K562 (cell line): Measurements from ENCODE around the gene UBAP2. TPM values are rescaled to one million over a fixed set of nuclear protein-coding genes. Genes with fewer than 3 reads are reported as not detected.

ENCODE experiments used
- ATAC-seq: fragments of 200-7000 bp; cut with Tn5 transposase; 3 replicates; pipeline ENCODE4 v1.9.1; 2020; ENCODE audit warnings: moderate library complexity
- BruUV-seq: library from RNA; stranded (reverse); fragments of 400-500 nt; replicated peaks from 2 replicates; lab custom pipeline; 2021; lab: Mats Ljungman, UMichigan
- CTCF ChIA-PET: fragments of 300-600 bp; formaldehyde crosslinking; extraction: SDS; loops from one replicate; lab custom pipeline; 2021; ENCODE audit warnings: low intra/inter-chr PET ratio; lab: Yijun Ruan, JAX
- POLR2A ChIA-PET: fragments of 300-600, 350-650 bp; sonication (Branson Sonifier 250); formaldehyde crosslinking; extraction: SDS; loops from one replicate; lab custom pipeline; 2021; ENCODE audit warnings: antibody characterized with exemption, inconsistent platforms; lab: Yijun Ruan, JAX
- DNase-seq, 4 experiments: peaks; one replicate each; pipeline versions ENCODE4 v3.0.0 to v3.0.0-alpha.2; 2011 to 2018; ENCODE audit warnings: low spot score in 3 of 4, mixed read lengths in 3 of 4; ENCODE audit errors: extremely low read depth in 1 of 4
- FAIRE-seq: peaks from 2 replicates; lab custom pipeline; 2011; peaks lifted over from hg19 to GRCh38; lab: Jason Lieb, UNC
- H2AFZ ChIP-seq: 2 replicates; pipeline ENCODE4 v1.6.0; 2011; ENCODE audit warnings: low read depth, low read length, control low read depth, inconsistent platforms
- H3K27ac ChIP-seq: fragments of 200-600 bp; 3 replicates; pipeline ENCODE4 v1.8.0; 2011; ENCODE audit warnings: low read depth, mild to moderate bottlenecking, control low read depth, inconsistent platforms, low read length, moderate library complexity, mixed read lengths; ENCODE audit errors: extremely low read depth
- H3K27me3 ChIP-seq, 2 experiments: fragments of 300-600 bp in 1 of 2; 2 replicates in 1 of 2; 3 replicates in 1 of 2; pipeline versions ENCODE4 v1.6.0 to v1.8.0; 2011; ENCODE audit warnings: inconsistent platforms in 2 of 2, low read length in 2 of 2, mild to moderate bottlenecking in 1 of 2, mixed read lengths in 1 of 2, moderate library complexity in 1 of 2; ENCODE audit not compliant: control insufficient read depth in 2 of 2, insufficient read depth in 2 of 2
- H3K36me3 ChIP-seq: fragments of 300-600 bp; 3 replicates; pipeline ENCODE4 v1.8.0; 2011; ENCODE audit warnings: mild to moderate bottlenecking, low read length, inconsistent platforms; ENCODE audit not compliant: control insufficient read depth, insufficient read depth
- H3K4me1 ChIP-seq, 2 experiments: fragments of 200-600 bp in 1 of 2; replicated peaks in 1 of 2; 2 replicates in 1 of 2; 3 replicates in 1 of 2; pipeline versions ENCODE4 v1.5.1 to v1.8.0; 2011; ENCODE audit warnings: inconsistent platforms in 2 of 2, low read length in 2 of 2, mild to moderate bottlenecking in 1 of 2, mixed read lengths in 1 of 2, moderate library complexity in 1 of 2; ENCODE audit not compliant: control insufficient read depth in 2 of 2, insufficient read depth in 2 of 2
- H3K4me2 ChIP-seq: 2 replicates; pipeline ENCODE4 v1.6.1; 2011; ENCODE audit warnings: low read length, control low read depth, inconsistent platforms, mixed read lengths; ENCODE audit not compliant: insufficient read depth
- H3K4me3 ChIP-seq: fragments of 200-600 bp; sonication (generic), shearing (Covaris generic); 2 replicates; pipeline ENCODE4 v1.5.1; 2016; ENCODE audit warnings: control low read depth, inconsistent platforms
- H3K79me2 ChIP-seq: fragments of 200-600 bp; 3 replicates; pipeline ENCODE4 v1.8.0; 2011; ENCODE audit warnings: low read length, inconsistent platforms; ENCODE audit not compliant: control insufficient read depth, insufficient read depth
- H3K9ac ChIP-seq, 2 experiments: 2 replicates each; pipeline versions ENCODE4 v1.6.0 to v1.6.1; 2011; ENCODE audit warnings: low read depth in 2 of 2, low read length in 2 of 2, control low read depth in 1 of 2, inconsistent platforms in 1 of 2, mild to moderate bottlenecking in 1 of 2, mixed read lengths in 1 of 2; ENCODE audit not compliant: insufficient read depth in 1 of 2
- H3K9me1 ChIP-seq: one replicate; pipeline ENCODE4 v1.6.0; 2011; ENCODE audit warnings: inconsistent platforms, mild to moderate bottlenecking, low read length, moderate library complexity; ENCODE audit not compliant: control insufficient read depth, insufficient read depth
- H3K9me3 ChIP-seq: replicated peaks from 2 replicates; pipeline ENCODE4 v1.5.1; 2011; ENCODE audit warnings: low read depth, low read length, inconsistent platforms; ENCODE audit not compliant: control insufficient read depth, insufficient read depth
- H4K20me1 ChIP-seq: replicated peaks from 2 replicates; pipeline ENCODE4 v1.6.1; 2011; ENCODE audit warnings: low read length, inconsistent platforms, mixed read lengths; ENCODE audit not compliant: control insufficient read depth, insufficient read depth
- BRF1 ChIP-seq: IDR thresholded peaks from 3 replicates; pipeline ENCODE4 v1.6.1; 2011; ENCODE audit warnings: borderline replicate concordance, mild to moderate bottlenecking; ENCODE audit not compliant: insufficient read length; ENCODE audit errors: extremely low read depth
- CBFA2T3 ChIP-seq: fragments of 450-650 bp; IDR thresholded peaks from 2 replicates; pipeline ENCODE4 v1.6.1; 2017
- CREB1 ChIP-seq, 2 experiments: sonication (generic) in 1 of 2; formaldehyde crosslinking in 1 of 2; IDR thresholded peaks; 2 replicates each; pipeline versions ENCODE4 v1.6.1 to v1.8.0; 2012 to 2022; ENCODE audit warnings: inconsistent platforms in 1 of 2, mild to moderate bottlenecking in 1 of 2, missing genetic modification reagents in 1 of 2, moderate library complexity in 1 of 2
- EP300 ChIP-seq: IDR thresholded peaks from 2 replicates; pipeline ENCODE4 v1.6.1; 2012; ENCODE audit warnings: low read length, improper control_type of control experiment
- GTF2E2 ChIP-seq: fragments of 200-800 bp; sonication (Bioruptor generic); IDR thresholded peaks from 2 replicates; pipeline ENCODE4 v1.6.1; 2016; ENCODE audit warnings: missing genetic modification characterization, missing compliant biosample characterization
- JUND ChIP-seq, 2 experiments: IDR thresholded peaks; 2 replicates in 1 of 2; 3 replicates in 1 of 2; pipeline ENCODE4 v1.6.1; 2011; ENCODE audit warnings: borderline replicate concordance in 2 of 2, low read depth in 2 of 2, low read length in 2 of 2, improper control_type of control experiment in 1 of 2, missing biosample characterization in 1 of 2, missing genetic modification characterization in 1 of 2, missing genetic modification reagents in 1 of 2
- NRF1 ChIP-seq, 2 experiments: fragments of 450-650 bp; IDR thresholded peaks in 1 of 2; conservative IDR thresholded peaks in 1 of 2; 2 replicates each; pipeline ENCODE4 v1.6.1; 2014; ENCODE audit warnings: mild to moderate bottlenecking in 2 of 2
- OTX1 ChIP-seq: fragments of 450-650 bp; formaldehyde crosslinking; IDR thresholded peaks from 2 replicates; pipeline ENCODE4 v1.4.0; 2022; ENCODE audit warnings: mild to moderate bottlenecking
- SAFB ChIP-seq: fragments of 200-400 bp; formaldehyde crosslinking; IDR thresholded peaks from 2 replicates; pipeline ENCODE4 v1.6.1; 2017; ENCODE audit warnings: low read depth, low read length, borderline replicate concordance
- TAF7 ChIP-seq: fragments of 450-650 bp; IDR thresholded peaks from 2 replicates; pipeline ENCODE4 v1.6.1; 2016; ENCODE audit warnings: missing genetic modification characterization, missing compliant biosample characterization
- TGIF2 ChIP-seq: sonication (generic); formaldehyde crosslinking; IDR thresholded peaks from 2 replicates; pipeline ENCODE4 v1.8.1; 2022; ENCODE audit warnings: mild to moderate bottlenecking, missing genetic modification reagents, moderate library complexity
- U2AF2 ChIP-seq: fragments of 200-400 bp; formaldehyde crosslinking; optimal IDR thresholded peaks from 2 replicates; pipeline ENCODE3; 2017; ENCODE audit warnings: low read depth, mild to moderate bottlenecking, low read length
- ZNF124 ChIP-seq: sonication (generic); formaldehyde crosslinking; IDR thresholded peaks from 2 replicates; pipeline ENCODE4 v1.8.1; 2022; ENCODE audit warnings: missing genetic modification reagents
- ZNF316 ChIP-seq: fragments of 450-650 bp; IDR thresholded peaks from 2 replicates; pipeline ENCODE4 v1.6.1; 2016
- ZNF699 ChIP-seq: fragments of 250-450 bp; sonication (Bioruptor Pico); IDR thresholded peaks from 2 replicates; pipeline ENCODE4 v1.8.0; 2021; ENCODE audit warnings: mild to moderate bottlenecking, moderate library complexity; ENCODE audit not compliant: insufficient replicate concordance
- WGBS: fragments of 100-300 bp; shearing (Covaris generic); methylation state at CpG from one replicate; pipeline ENCODE4 v1.1.6; 2016; ENCODE audit warnings: low coverage, mixed read lengths; ENCODE audit not compliant: insufficient coverage; ENCODE audit errors: missing lambda C conversion rate; 5-methylcytosine and 5-hydroxymethylcytosine counted together
- in situ Hi-C: fragments of 300-500 bp; cut with MboI; formaldehyde crosslinking; loops from 4 replicates; pipeline ENCODE4 v1.15.0; 2018; ENCODE audit warnings: inconsistent platforms, mixed read lengths
- intact Hi-C: fragments of 100-400 bp; cut with micrococcal nuclease; formaldehyde crosslinking; loops from 2 replicates; pipeline ENCODE4 v1.14.2; 2022
- polyA plus RNA-seq, 8 experiments: library from polyadenylated mRNA; depleted of rRNA in 4 of 8; stranded (reverse) in 5 of 8; unstranded in 3 of 8; fragments of >200 nt; fragmentation: Nextera tagmentation in 2 of 8; fragmentation: Illumina TruSeq in 1 of 8; extraction: Ambion mirVana in 2 of 8; extraction: Trizol in 1 of 8; gene quantifications; 2 replicates each; pipeline versions ENCODE4 v1.2.1 to v1.2.3, GENCODE V29; 2011 to 2014; ENCODE audit warnings: inconsistent platforms in 1 of 8, missing spikeins in 1 of 8
- total RNA-seq, 7 experiments: library from RNA; depleted of rRNA in 6 of 7; stranded (reverse); fragments of >200 nt in 6 of 7; fragmentation: Illumina TruSeq in 2 of 7; extraction: Trizol in 2 of 7; gene quantifications; 2 replicates each; pipeline versions ENCODE4 v1.2.1 to v1.2.3, GENCODE V29; 2011 to 2021; ENCODE audit warnings: low replicate concordance in 1 of 7
- TF ChIP-seq, protein P1 (sequence below): fragments of 250-450 bp; sonication (Bioruptor Pico); IDR thresholded peaks from 2 replicates; pipeline ENCODE4 v1.5.0; 2020; ENCODE audit warnings: mild to moderate bottlenecking

Gene UBAP2
- total and polyA plus RNA-seq, 9 of the 15 experiments (the other 6 are each of a cell fraction or from before 2014, with no cell fraction given), result 8.7 to 47.9 (median 18.7) TPM

DNA sequence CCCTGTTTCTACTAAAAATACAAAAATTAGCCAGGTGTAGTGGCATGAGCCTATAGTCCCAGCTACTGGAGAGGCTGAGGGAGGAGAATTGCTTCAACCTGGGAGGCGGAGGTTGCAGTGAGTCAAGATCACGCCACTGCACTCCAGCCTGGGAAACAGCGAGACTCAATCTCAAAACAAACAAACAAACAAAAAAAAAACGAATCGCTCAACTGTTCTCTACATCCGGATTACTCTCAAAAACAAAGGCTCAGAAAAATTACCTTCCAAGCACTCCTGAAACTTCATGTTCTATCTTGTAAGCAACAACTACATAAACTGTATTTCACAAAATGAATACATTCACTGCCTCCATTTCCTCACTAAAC lies 14.0 kb downstream of the UBAP2 start:
- Histone ChIP-seq H4K20me1 (no peaks in the 10 kb centered on the region), H3K9me1 (no peaks in the 10 kb centered on the region), H3K4me3 (no peak overlapping the region), H3K4me2 (no peak overlapping the region), H3K9ac (no peak overlapping the region), H2AFZ (no peak overlapping the region), H3K27me3 (no peaks in the 10 kb centered on the region)
- BruUV-seq, result no TSS peak
- in situ Hi-C loops (no loop called here), intact Hi-C loops (no loop called here)
- ATAC-seq (no peak), DNase-seq (no peak)
- CTCF ChIA-PET, result no interaction called here
- POLR2A ChIA-PET, result no interaction called here
- TF ChIP-seq ZNF124 (CRISPR knock-in tag), result no peak
- no peak for TF ChIP-seq NRF1 (conservative IDR thresholded peaks at IDR 0.05 in 1 of 2, IDR thresholded peaks at IDR 0.05 in 1 of 2)
- TF ChIP-seq OTX1 (CRISPR knock-in tag), result no peak
- no peak for TF ChIP-seq ZNF316
- TF ChIP-seq EP300, result no peak
- TF ChIP-seq GTF2E2 (tag), result no peak
- no peak for TF ChIP-seq BRF1
- TF ChIP-seq JUND (IDR thresholded peaks at IDR 0.05; ENCODE audit: borderline replicate concordance, low read depth, low read length), result no peak
- TF ChIP-seq JUND (tag; IDR thresholded peaks at IDR 0.05; ENCODE audit: borderline replicate concordance, low read depth, low read length), result no peak
- no peak for TF ChIP-seq TAF7 (tag)
- no peak for TF ChIP-seq SAFB
- TF ChIP-seq U2AF2, result no peak
- no peak for TF ChIP-seq ZNF699 (CRISPR knock-in tag)
- no peak for TF ChIP-seq CREB1 (IDR thresholded peaks at IDR 0.05)
- TF ChIP-seq CREB1 (CRISPR knock-in tag; IDR thresholded peaks at IDR 0.05), result no peak
- TF ChIP-seq TGIF2, result no peak
- TF ChIP-seq, protein P1, sequence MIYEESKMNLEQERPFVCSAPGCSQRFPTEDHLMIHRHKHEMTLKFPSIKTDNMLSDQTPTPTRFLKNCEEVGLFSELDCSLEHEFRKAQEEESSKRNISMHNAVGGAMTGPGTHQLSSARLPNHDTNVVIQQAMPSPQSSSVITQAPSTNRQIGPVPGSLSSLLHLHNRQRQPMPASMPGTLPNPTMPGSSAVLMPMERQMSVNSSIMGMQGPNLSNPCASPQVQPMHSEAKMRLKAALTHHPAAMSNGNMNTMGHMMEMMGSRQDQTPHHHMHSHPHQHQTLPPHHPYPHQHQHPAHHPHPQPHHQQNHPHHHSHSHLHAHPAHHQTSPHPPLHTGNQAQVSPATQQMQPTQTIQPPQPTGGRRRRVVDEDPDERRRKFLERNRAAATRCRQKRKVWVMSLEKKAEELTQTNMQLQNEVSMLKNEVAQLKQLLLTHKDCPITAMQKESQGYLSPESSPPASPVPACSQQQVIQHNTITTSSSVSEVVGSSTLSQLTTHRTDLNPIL (CRISPR knock-in tag), result no peak
- no peak for TF ChIP-seq CBFA2T3
- TF ChIP-seq, all 486 proteins: peak for 0
- Histone ChIP-seq H3K79me2 (peaks cover 78% of the 10 kb centered on the region), H3K9me3 (no peaks in the 10 kb centered on the region), H3K4me1 (no peaks in the 10 kb centered on the region; a peak in 1 of 5 replicates), H3K27ac (no peak overlapping the region), H3K36me3 (peaks cover 27% of the 10 kb centered on the region; the same call in 2 of the 3 replicates)
- 86% methylated on average over 2 of the region's 6 CpGs for WGBS
- no peak for FAIRE-seq
